Sigmoid colon (tissue), 7 donors: ENCODE results near the gene DPP6. TPM values are rescaled to one million over a fixed set of nuclear protein-coding genes. Genes with fewer than 3 reads are reported as not detected.
"Not testable (repeated sequence)": the region's sequence is repeated elsewhere in the genome, so short reads cannot be mapped to it uniquely, and the experiment has no call there.

ENCODE experiments used
- DNase-seq: peaks from one replicate; pipeline ENCODE4 v3.0.0-alpha.2; 2019
- H3K27ac ChIP-seq, 4 donors: fragments of 200-600 bp; sonication (generic); one replicate each; pipeline ENCODE4 v1.5.1; 2016 to 2019; ENCODE audit warnings: mild to moderate bottlenecking in 1 of 4
- H3K27me3 ChIP-seq, 3 donors: fragments of 200-600 bp; sonication (generic); one replicate each; pipeline ENCODE4 v1.5.1; 2019; ENCODE audit warnings: mild to moderate bottlenecking in 1 of 3
- H3K36me3 ChIP-seq, 4 donors: fragments of 200-600 bp; sonication (generic); one replicate each; pipeline ENCODE4 v1.5.1; 2016 to 2019
- H3K4me1 ChIP-seq, 4 donors: fragments of 200-600 bp; sonication (generic); one replicate each; pipeline ENCODE4 v1.5.1; 2017 to 2019
- H3K4me3 ChIP-seq, 4 donors: fragments of 200-600 bp; sonication (generic); one replicate each; pipeline ENCODE4 v1.5.1; 2017 to 2019; ENCODE audit warnings: mild to moderate bottlenecking in 2 of 4, moderate library complexity in 1 of 4
- H3K9me3 ChIP-seq, 4 donors: fragments of 200-600 bp in 3 of 4; sonication (generic) in 3 of 4; one replicate each; pipeline versions ENCODE4 v1.5.1 to v1.6.1; 2013 to 2019
- EP300 ChIP-seq, 4 donors: sonication (generic); formaldehyde crosslinking; IDR thresholded peaks; one replicate each; pipeline ENCODE4 v1.6.1; 2017; ENCODE audit warnings: antibody characterized with exemption in 4 of 4
- POLR2A ChIP-seq, 2 donors: fragments of 450-650 bp; IDR thresholded peaks; one replicate each; pipeline ENCODE4 v1.6.1; 2016; ENCODE audit warnings: antibody characterized with exemption in 2 of 2, mild to moderate bottlenecking in 2 of 2, moderate library complexity in 2 of 2
- POLR2AphosphoS5 ChIP-seq, 4 donors: sonication (generic); formaldehyde crosslinking; IDR thresholded peaks; one replicate each; pipeline ENCODE4 v1.6.1; 2017; ENCODE audit warnings: antibody characterized with exemption in 4 of 4
- WGBS, 2 donors: extraction: QIAGEN DNeasy Blood & Tissue Kit; methylation state at CpG; one replicate each; pipeline ENCODE4 v1.1.7; 2013; 5-methylcytosine and 5-hydroxymethylcytosine counted together
- intact Hi-C: fragments of 100-400 bp; cut with DNase I; formaldehyde crosslinking; loops from one replicate; pipeline ENCODE4 v1.15.1; 2023
- polyA plus RNA-seq, 3 donors: library from polyadenylated mRNA; stranded (reverse); fragments of 200-250 nt; gene quantifications; one replicate each; pipeline ENCODE4 v1.2.3, GENCODE V29; 2013
- total RNA-seq, 4 donors: library from RNA; depleted of rRNA; stranded (reverse); fragments of >200 nt; gene quantifications; one replicate each; pipeline ENCODE4 v1.1.0, GENCODE V29; 2016
- TF ChIP-seq, protein P1 (sequence below), 4 experiments: fragments of 450-650 bp in 3 of 4; fragments of 200-600 bp in 1 of 4; IDR thresholded peaks; one replicate each; pipeline ENCODE4 v1.5.1; 2016 to 2019; ENCODE audit warnings: antibody characterized with exemption in 4 of 4, mild to moderate bottlenecking in 3 of 4, moderate library complexity in 2 of 4
- donor health status: healthy with polysubstance abuse.
- donor health status: Bipolar disorder and iron deficiency.
- donor health status: healthy.

Gene DPP6
- total and polyA plus RNA-seq, 7 donors, result 1.2 to 53.2 (median 41.0) TPM; not detected in 1

DNA sequence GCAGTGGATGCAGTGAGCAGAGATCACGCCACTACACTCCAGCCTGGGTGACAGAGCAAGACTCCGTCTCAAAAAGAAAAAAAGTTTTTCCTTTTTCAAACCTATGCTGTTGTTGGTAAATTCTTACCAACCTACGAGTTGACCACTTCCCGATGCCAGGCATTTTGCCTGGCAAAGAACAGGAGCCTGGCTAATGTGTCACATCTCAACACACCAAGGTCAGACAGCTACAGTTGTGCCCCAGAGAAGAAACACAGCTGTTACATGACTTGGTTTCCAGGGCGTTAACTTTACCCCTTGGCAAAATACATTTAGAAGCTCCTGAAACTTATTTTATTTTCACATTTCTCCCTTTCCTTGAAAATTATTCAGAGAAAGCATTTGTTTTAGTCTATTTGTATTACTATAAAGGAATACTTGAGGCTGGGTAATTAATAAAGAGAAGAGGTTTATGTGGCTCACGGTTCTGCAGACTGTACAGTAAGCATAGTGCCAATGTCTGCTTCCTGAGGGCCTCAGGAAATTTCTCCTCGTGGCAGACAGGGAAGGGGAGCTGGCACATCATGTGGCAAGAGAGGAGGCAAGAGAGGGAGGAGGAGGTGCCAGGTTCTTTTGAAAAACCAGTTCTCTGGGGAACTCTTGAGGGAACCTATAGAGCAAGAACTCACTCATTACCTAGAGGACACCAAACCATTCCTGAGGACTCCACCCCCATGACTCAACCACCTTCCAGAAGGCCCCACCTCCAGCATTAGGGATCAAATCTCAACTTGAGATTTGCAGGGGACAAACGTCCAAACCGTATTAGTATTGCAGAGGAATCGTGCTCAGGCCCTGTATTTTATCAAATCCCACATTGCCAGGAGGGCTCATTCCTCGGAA, 867.4 kb downstream of the DPP6 start:
- 67 to 69% methylated on average over 11 of the region's 11 CpGs for WGBS, 2 donors
- peaks cover 0 to 20% (median 8%) of the 10 kb centered on the region in 3 donors for H3K27me3 ChIP-seq
- TF ChIP-seq POLR2AphosphoS5 (IDR thresholded peaks at IDR 0.05), result no peak
- TF ChIP-seq, protein P1, sequence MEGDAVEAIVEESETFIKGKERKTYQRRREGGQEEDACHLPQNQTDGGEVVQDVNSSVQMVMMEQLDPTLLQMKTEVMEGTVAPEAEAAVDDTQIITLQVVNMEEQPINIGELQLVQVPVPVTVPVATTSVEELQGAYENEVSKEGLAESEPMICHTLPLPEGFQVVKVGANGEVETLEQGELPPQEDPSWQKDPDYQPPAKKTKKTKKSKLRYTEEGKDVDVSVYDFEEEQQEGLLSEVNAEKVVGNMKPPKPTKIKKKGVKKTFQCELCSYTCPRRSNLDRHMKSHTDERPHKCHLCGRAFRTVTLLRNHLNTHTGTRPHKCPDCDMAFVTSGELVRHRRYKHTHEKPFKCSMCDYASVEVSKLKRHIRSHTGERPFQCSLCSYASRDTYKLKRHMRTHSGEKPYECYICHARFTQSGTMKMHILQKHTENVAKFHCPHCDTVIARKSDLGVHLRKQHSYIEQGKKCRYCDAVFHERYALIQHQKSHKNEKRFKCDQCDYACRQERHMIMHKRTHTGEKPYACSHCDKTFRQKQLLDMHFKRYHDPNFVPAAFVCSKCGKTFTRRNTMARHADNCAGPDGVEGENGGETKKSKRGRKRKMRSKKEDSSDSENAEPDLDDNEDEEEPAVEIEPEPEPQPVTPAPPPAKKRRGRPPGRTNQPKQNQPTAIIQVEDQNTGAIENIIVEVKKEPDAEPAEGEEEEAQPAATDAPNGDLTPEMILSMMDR (IDR thresholded peaks at IDR 0.05), result no peak

DNA sequence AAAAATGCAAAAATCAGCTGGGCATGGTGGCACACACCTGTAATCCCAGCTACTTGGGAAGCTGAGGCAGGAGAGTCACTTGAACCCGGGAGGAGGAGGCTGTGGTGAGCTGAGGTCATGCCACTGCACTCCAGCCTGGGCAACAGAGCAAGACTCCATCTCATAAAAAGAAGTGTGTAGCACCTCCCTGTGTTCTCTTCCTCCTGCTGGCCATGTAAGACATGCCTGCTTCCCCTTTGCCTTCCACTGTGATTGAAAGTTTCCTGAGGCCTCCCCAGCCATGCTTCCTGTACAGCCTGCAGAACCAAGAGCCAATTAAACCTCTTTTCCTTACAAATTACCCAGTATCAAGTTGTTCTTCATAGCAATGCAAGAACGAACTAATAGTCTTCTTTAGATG, 870.3 kb downstream of the DPP6 start:
- WGBS, 2 donors, result 80 to 87% methylated on average over 2 of the region's 2 CpGs
- not testable (repeated sequence) for H3K27me3 ChIP-seq, H3K27ac ChIP-seq, DNase-seq, H3K36me3 ChIP-seq, H3K4me1 ChIP-seq, H3K9me3 ChIP-seq, H3K4me3 ChIP-seq
- intact Hi-C loops, result loop anchor here (10.0 kb wide), 2 partner anchors 272 to 842 kb away; no protein-coding TSS in a partner anchor

More for the DNA sequence above, 867.4 kb downstream of the DPP6 start:
- Histone ChIP-seq H3K4me1 (no peaks in the 10 kb centered on the region), H3K27ac (no peak overlapping the region), H3K9me3 (no peaks in the 10 kb centered on the region), H3K4me3 (no peak overlapping the region), H3K36me3 (no peaks in the 10 kb centered on the region)
- DNase-seq, result no peak
- intact Hi-C loops, result loop anchor here (10.0 kb wide), 2 partner anchors 275 to 845 kb away; no protein-coding TSS in a partner anchor

DNA sequence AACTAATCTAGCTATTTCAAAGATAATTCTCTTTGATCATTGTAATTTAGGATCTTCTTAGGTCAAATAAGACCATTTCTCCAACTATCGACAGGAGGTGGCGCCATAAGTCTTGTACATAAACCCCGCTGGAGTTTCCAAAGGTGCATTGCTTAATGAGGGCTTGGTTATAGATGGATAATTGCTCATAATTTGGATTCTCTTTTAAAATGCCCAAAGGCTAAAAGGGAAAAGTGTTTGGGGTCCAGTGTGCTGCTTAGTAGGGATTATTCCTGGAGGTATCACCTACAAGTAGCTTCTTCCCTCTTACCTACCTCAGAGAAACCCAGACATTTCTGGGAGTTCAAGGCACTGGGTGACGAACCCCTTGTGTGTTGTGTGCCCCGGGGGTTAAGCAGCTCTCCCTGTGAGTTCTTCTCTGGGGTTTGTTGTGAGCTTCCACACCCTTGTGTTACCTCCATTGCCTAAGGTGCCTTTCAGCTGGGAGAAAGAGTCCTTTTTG, 875.5 kb downstream of the DPP6 start:
- intact Hi-C loops, result loop anchor here (1.0 to 10.0 kb wide), 5 partner anchors 75 to 837 kb away; partner anchors contain the start of genes INSIG1 and PAXIP1
- Histone ChIP-seq H3K4me1 (peaks cover 0 to 14% (median 8%) of the 10 kb centered on the region in 4 donors), H3K27ac (peak overlapping the region; percentile 87 to 90 (median 89)), H3K9me3 (no peaks in the 10 kb centered on the region), H3K27me3 (no peaks in the 10 kb centered on the region), H3K4me3 (peak overlapping the region; percentile 42 to 63 (median 56)), H3K36me3 (no peaks in the 10 kb centered on the region)
- 3 to 4% methylated on average over 5 of the region's 5 CpGs for WGBS, 2 donors
- TF ChIP-seq, protein P1 (IDR thresholded peaks at IDR 0.05), result peak; percentile 26 to 60 (median 42)
- no peak for TF ChIP-seq EP300 (IDR thresholded peaks at IDR 0.05)
- peak; percentile 89 for DNase-seq

DNA sequence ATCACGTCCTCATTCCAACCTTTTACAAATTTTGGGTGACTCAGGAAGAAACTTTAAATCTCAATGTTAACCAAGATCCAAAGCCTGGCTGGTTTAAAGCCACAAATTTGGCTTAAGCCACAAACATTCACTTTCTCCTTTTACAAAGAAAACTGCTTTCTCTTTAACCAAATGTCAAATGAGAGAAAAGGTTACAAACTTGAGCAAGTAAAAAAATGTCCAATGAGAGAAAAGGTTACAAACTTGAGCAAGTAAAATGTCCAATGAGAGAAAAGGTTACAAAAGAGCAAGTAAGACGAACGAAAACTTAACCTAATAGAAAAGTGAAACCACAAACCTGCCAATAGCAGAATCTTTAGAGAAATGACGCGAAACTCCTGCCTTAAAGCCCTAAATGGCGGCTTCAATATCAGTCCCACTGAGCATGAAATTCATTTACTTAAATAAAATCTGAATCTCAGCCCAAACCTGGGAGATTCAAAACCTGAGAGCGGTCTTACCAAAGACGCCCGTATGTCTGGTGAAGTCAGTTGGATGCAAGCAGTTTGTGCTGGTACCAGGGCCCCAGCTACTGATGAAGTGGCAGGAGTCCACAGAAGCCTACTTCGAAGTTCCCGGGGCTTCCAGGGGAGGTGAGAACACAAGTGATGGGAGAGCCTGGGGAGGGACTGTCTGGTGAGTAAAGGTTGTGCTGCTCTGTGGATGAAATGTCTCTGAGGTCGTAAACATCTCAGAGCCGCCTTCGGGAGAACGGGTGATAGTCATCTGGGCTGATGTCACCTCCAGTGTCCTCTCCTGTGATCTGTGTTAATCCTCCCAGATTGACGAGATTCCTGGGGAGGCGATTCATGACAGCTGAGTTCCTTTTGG, 876.2 kb downstream of the DPP6 start:
- H3K9me3 ChIP-seq, result no peaks in the 10 kb centered on the region
- WGBS, 2 donors, result 8 to 12% methylated on average over 17 of the region's 17 CpGs
- TF ChIP-seq EP300 (IDR thresholded peaks at IDR 0.05) (no peak), POLR2AphosphoS5 (IDR thresholded peaks at IDR 0.05) (peak in 3 of 4 donors; percentile 23 to 64 (median 28))
- H3K27ac ChIP-seq, result peak overlapping the region; percentile 87 to 90 (median 89)
- intact Hi-C loops, result loop anchor here (5.0 to 10.0 kb wide), 4 partner anchors 74 to 836 kb away; partner anchors contain the start of genes INSIG1 and PAXIP1
- peak overlapping the region; percentile 42 to 63 (median 56) for H3K4me3 ChIP-seq
- H3K27me3 ChIP-seq, result no peaks in the 10 kb centered on the region
- H3K36me3 ChIP-seq, result no peaks in the 10 kb centered on the region
- H3K4me1 ChIP-seq, result peaks cover 0 to 14% (median 8%) of the 10 kb centered on the region in 4 donors
- DNase-seq, result no peak

DNA sequence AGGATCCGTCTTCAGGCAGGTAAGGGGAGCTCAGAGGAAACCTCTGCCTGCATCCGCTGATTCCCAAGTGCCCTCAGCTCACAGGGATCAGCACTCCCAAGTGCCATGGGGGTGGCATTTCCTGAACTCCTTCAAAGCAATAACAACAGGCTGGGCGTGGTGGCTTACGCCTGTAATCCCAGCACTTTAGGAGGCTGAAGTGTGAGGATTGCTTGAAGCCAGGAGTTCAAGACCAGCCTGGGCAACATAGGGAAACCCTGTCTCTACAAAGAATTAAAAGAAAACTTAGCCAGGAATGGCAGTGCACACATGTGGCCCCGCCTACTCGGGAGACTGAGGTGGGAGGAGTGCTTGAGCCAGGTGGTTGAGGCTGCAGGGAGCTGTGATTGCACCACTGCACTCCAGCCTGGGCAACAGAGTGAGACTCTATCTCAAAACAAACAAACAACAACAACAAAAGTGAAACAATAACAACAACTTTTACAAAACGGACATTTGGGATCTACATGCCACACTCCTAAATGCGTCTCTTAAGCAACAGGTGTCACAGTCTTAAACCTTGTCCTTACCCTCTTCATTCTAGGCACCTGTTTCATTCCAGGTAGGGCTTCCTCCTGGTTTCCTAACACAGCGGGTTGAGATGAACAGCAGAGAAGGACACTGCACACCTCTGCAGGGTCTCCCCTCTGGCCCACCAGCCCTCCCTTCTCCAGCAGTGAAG, 877.0 kb downstream of the DPP6 start:
- Histone ChIP-seq H3K36me3 (no peaks in the 10 kb centered on the region), H3K27me3 (no peaks in the 10 kb centered on the region), H3K9me3 (no peaks in the 10 kb centered on the region), H3K4me3 (peak overlapping the region; percentile 42 to 63 (median 56)), H3K27ac (peak overlapping the region; percentile 87 to 90 (median 89)), H3K4me1 (peaks cover 0 to 14% (median 8%) of the 10 kb centered on the region in 4 donors)
- no peak for DNase-seq
- intact Hi-C loops, result loop anchor here (5.0 to 10.0 kb wide), 4 partner anchors 73 to 836 kb away; partner anchors contain the start of genes INSIG1 and PAXIP1
- TF ChIP-seq POLR2AphosphoS5 (IDR thresholded peaks at IDR 0.05) (no peak), POLR2A (IDR thresholded peaks at IDR 0.05) (no peak), EP300 (IDR thresholded peaks at IDR 0.05) (no peak)
- TF ChIP-seq, protein P1 (IDR thresholded peaks at IDR 0.05), result no peak
- WGBS, 2 donors, result 39 to 64% methylated on average over 9 of the region's 9 CpGs
